Left lung (tissue), 10 donors: ENCODE data around the gene TENM4. TPM values are rescaled to one million over a fixed set of nuclear protein-coding genes. Genes with fewer than 3 reads are reported as not detected.

Source experiments
- ATAC-seq: fragments of 200-7000 bp; cut with Tn5 transposase; one replicate; pipeline ENCODE4 v1.9.1; 2020; ENCODE audit warnings: moderate library complexity
- DNase-seq, 4 donors: peaks; one replicate each; pipeline ENCODE4 v3.0.0-alpha.2; 2013 to 2020
- H3K27ac ChIP-seq, 2 donors: fragments of 200-600 bp; sonication (generic) in 1 of 2; one replicate each; pipeline versions ENCODE4 v1.5.0 to v1.8.0; 2020 to 2021
- H3K27me3 ChIP-seq, 2 donors: fragments of 200-600 bp; sonication (generic) in 1 of 2; one replicate each; pipeline versions ENCODE4 v1.5.0 to v1.8.0; 2020 to 2021
- H3K36me3 ChIP-seq, 2 donors: fragments of 200-600 bp; sonication (generic) in 1 of 2; one replicate each; pipeline versions ENCODE4 v1.5.0 to v1.8.0; 2020 to 2021
- H3K4me1 ChIP-seq, 2 donors: fragments of 200-600 bp; one replicate each; pipeline ENCODE4 v1.8.0; 2021
- H3K4me3 ChIP-seq, 2 donors: fragments of 200-600 bp; sonication (generic) in 1 of 2; one replicate each; pipeline versions ENCODE4 v1.5.0 to v1.8.0; 2020 to 2021; ENCODE audit warnings: mild to moderate bottlenecking in 1 of 2
- H3K9me3 ChIP-seq, 2 donors: fragments of 200-600 bp; sonication (generic) in 1 of 2; one replicate each; pipeline versions ENCODE4 v1.5.0 to v1.8.0; 2020 to 2021
- CTCF ChIP-seq, 2 donors: fragments of 200-600 bp; sonication (generic) in 1 of 2; IDR thresholded peaks; one replicate each; pipeline versions ENCODE4 v1.5.0 to v1.8.0; 2021; ENCODE audit warnings: antibody characterized with exemption in 2 of 2
- intact Hi-C, 2 donors: fragments of 100-400 bp; cut with DNase I; formaldehyde crosslinking; loops; one replicate each; pipeline versions ENCODE4 v1.11.2 to v1.14.2; 2022
- polyA plus RNA-seq, 6 donors: library from polyadenylated mRNA; unstranded; fragments of 120-200 nt; gene quantifications; one replicate each; pipeline ENCODE4 v1.2.1, GENCODE V29; 2013; ENCODE audit not compliant: insufficient read length in 6 of 6
- total RNA-seq, 2 donors: library from RNA; stranded (reverse); fragmentation: NEBNext Ultra II Directional; extraction: Animal tissue kit (Norgen Biotek cat#: 25700); gene quantifications; one replicate each; pipeline ENCODE4 v1.2.1, GENCODE V29; 2021
- donor health status: DM: no; HTN: yes; CAD: no.
- donor health status: DM: no; HTN: no; CAD: no.

TENM4 gene
- total and polyA plus RNA-seq, 8 donors = 3.4 to 7.1 (median 5.2) TPM

GRCh38 chr11:79221444-79222130 is 219.2 kb downstream of the TENM4 start:
- peaks cover 0 to 6% of the 10 kb centered on the region in 2 donors for H3K9me3 ChIP-seq
- DNase-seq (no peak), ATAC-seq (no peak)
- H3K4me1 ChIP-seq = no peaks in the 10 kb centered on the region
- H3K4me3 ChIP-seq = no peak overlapping the region
- H3K27me3 ChIP-seq = no peaks in the 10 kb centered on the region
- H3K36me3 ChIP-seq = no peaks in the 10 kb centered on the region
- H3K27ac ChIP-seq = no peak overlapping the region
- intact Hi-C loops = no loop called here
- no peak for TF ChIP-seq CTCF (IDR thresholded peaks at IDR 0.05)

DNA sequence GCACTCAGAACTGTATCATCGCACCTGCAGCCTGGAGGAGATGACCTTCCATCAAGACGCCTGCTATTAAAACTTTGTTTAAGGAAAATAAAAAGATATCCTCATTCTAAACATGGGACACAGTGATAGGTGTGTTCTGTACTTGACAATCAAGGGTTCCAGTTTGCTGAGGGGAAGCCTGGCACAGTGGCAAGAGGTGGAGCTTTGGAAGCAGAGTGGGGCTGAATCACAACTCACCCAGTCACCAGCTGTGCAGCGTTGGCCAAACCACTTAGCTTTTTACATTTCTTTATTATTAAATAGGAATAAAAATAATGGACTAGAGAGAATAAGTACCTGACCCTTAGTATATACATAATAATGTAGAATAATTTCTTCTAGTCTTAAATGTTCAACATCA is 220.7 kb downstream of the TENM4 start:
- H3K4me1 ChIP-seq = no peaks in the 10 kb centered on the region

DNA sequence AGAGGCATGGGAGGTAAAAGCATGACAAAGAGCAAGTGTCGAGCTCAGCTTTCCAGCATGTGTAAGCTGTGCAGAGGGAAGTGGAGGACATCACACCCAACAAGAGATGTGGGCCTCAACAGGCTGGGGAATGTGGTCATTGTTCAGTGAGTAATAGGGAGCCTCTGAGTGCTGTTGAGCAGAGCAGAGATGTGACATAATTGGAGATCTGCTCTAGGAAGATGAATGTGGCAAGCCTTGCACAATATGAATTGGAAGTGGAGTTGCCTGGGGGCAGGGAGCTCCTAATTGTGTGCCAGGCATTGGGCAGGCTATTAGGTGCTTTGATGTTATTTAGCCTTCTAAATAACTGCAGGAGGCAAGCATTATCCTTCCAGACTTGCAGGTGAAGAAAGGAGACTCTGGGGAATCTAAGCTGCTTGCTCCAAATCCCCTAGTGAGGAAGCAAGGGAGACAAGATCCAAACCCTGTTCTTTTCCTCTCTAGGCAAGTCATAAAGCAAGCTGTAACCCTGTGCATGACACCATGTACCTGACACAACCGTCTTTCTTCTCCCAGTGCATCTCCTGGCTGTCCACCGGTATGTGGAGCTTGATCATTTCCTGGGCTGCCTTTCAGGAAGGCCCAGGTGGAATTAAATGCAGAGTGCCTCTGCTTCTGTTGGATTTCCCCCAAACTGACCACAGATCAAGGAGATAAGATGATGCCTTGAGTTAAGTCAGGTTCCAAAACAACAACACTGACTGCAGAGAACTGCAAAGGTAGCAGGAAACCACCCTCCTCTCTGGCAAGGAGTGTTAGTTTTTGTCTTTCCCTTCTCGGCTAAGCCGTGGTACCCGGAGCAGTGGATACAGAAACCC is 221.4 kb downstream of the TENM4 start:
- TF ChIP-seq CTCF (IDR thresholded peaks at IDR 0.05) = no peak
- ATAC-seq = no peak

More for the DNA sequence above, 220.7 kb downstream of the TENM4 start:
- ATAC-seq = no peak
- Histone ChIP-seq H3K27me3 (no peaks in the 10 kb centered on the region), H3K36me3 (no peaks in the 10 kb centered on the region), H3K4me3 (no peak overlapping the region), H3K27ac (no peak overlapping the region), H3K9me3 (peaks cover 0 to 6% of the 10 kb centered on the region in 2 donors)
- DNase-seq = no peak
- no peak for TF ChIP-seq CTCF (IDR thresholded peaks at IDR 0.05)
- intact Hi-C loops = no loop called here

DNA sequence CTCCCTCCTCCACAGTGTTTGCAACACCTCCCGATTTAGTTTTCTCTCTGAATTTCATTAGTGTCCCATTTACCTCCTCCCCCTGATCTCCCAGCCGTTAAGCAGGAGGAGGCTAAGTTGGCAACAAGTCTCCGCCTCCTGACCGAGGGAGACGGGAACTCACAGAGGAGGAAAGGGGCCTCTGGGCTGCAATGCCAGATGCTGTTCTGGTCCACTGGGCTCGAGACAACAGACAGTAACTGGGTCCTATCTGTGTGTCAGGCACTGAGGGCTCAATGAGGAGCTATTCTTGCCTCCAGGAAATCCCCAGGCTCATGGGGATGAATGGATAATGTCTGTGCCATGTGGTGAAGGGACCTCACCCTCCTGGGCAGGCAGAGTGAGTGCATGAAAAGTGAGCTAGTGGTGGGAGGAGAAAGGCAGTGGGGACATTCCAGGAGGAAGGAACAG is 228.1 kb downstream of the TENM4 start:
- H3K27ac ChIP-seq = no peak overlapping the region
- intact Hi-C loops = no loop called here
- no peaks in the 10 kb centered on the region for H3K27me3 ChIP-seq
- no peaks in the 10 kb centered on the region for H3K36me3 ChIP-seq
- ATAC-seq (no peak), DNase-seq (no peak)
- H3K4me3 ChIP-seq = no peak overlapping the region
- TF ChIP-seq CTCF (IDR thresholded peaks at IDR 0.05) = no peak
- no peaks in the 10 kb centered on the region for H3K9me3 ChIP-seq
- H3K4me1 ChIP-seq = no peaks in the 10 kb centered on the region

More for the DNA sequence above, 221.4 kb downstream of the TENM4 start:
- no peaks in the 10 kb centered on the region for H3K4me1 ChIP-seq
- H3K27me3 ChIP-seq = no peaks in the 10 kb centered on the region
- no peak overlapping the region for H3K27ac ChIP-seq
- intact Hi-C loops = no loop called here
- no peaks in the 10 kb centered on the region for H3K36me3 ChIP-seq
- no peak overlapping the region for H3K4me3 ChIP-seq
- DNase-seq = no peak
- H3K9me3 ChIP-seq = peaks cover 0 to 6% of the 10 kb centered on the region in 2 donors
